Stimulated activated CD8-positive, alpha-beta memory T cell treated with anti-CD3 and anti-CD28 coated beads, Interleukin-7, amount 100 ng/mL, for 48 hours (primary cell): ENCODE measurements around the gene C3.

Experiments used
- DNase-seq, 2 donors: peaks; one replicate each; pipeline ENCODE4 v3.0.0-alpha.2; 2020; ENCODE audit warnings: low read depth in 1 of 2; ENCODE audit errors: extremely low read depth in 1 of 2

The C3 gene

DNA sequence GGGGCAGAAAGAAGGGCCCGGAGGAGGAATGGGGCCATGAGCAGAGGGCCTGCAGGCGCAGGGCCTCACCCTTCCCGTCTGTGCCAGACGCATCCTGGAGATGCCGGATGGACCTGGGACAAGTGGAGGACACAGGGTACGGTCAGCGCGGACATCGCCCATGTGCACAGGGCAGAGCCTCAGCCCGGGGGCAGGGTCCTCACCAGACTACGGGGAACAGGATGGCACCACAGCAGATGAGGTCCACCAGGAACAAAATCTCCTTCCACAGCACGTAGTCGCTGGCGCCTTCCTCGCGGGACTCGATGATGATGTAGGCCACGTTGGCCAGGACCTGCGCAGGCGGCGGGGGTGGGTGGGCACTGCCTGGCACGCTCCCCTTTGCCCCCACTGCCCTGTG, 11.4 kb upstream of the C3 start:
- no peak for DNase-seq

DNA sequence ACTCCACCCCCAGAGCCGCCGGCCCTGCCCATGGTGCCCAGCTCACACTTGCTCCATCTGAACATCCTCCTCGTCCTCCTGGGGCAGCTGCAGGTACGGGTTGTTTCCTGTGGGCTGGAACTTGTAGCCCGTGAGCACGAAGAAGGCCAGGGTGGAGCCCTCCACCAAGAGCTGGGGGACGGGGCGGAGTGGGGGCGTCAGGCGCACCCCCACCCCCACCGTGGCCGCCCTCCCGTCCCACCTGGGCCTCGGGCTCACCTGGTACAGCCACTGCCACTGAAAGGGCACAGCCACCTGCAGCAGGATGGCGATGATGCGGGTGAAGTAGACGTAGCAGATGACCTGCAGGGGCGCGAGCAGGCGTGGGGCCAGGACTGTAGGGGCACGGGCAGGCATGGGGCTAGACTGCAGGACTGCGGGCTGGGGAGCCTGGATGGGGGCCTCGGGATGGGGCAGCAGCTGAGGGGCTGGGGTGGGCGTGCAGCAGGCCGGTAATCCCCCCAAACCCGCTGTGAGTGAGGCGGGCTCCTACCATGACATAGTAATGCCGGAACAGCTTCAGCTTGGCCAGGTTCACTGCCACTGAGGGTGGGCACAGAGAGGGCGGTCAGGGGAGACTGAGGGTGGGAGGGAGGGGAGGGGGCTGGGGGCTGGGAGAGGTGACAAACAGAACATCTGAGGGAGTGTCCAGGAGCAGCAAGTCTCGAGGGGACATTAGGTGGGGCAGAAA, 10.7 kb upstream of the C3 start:
- DNase-seq, result no peak

DNA sequence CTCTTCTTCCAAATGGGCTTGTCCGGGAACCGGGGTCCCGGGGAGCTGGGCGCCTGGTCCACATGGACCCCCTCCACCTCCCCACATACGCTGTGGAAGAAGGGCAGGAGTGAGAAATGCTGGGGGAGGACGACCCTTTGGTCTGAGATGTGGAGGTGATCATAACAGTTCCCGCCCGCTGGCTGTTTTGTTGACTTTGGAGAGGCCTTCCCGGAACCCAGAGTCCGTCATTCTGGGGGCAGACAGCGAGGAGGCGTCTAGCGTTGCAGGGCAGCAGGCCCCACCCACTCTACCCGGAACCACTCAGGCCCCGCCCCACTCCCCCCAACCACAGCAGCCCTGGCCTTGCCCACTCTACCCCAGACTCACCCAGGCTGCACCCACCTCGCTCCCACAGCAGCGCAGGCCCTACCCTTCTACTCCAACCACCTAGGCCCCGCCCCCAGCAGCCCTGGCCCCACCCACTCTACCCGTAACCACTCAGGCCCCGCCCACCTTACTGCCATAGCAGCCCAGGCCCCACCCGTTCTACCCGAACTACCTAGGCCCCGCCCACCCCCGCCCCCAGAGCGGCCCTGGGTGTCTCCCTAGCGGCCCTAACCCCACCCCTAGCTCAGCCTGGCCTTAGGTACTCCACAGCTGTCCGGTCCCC, 9.8 kb upstream of the C3 start:
- peak in 1 of 2 donors; percentile 50 for DNase-seq

DNA sequence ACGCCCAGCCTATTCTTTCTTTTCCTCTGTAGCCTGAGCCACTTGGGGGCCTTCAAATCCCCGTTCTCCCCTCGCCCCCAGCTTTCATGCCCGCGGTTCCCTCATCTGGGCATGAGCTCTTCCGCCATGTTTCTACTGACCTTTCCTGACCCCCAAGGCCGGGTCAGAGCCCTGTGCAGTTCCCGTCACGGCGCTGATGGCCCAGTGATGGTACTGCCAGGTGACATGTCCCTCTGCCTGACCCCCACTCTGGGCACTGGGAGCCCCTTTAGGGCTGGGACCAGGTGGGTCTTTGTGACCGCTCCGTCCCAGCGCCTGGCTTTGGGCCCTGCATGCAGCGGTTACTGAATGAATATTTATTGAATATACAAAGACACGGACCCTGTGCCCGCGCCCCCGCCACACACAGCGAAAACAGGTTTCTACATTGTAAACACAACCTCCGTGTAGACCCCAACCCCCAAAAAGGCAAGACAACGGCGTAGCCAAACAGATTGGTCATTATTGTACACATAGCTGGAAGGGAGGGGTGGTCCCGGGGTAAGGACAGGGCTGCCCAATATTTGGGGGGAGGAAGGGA, 9.2 kb upstream of the C3 start:
- no peak for DNase-seq

DNA sequence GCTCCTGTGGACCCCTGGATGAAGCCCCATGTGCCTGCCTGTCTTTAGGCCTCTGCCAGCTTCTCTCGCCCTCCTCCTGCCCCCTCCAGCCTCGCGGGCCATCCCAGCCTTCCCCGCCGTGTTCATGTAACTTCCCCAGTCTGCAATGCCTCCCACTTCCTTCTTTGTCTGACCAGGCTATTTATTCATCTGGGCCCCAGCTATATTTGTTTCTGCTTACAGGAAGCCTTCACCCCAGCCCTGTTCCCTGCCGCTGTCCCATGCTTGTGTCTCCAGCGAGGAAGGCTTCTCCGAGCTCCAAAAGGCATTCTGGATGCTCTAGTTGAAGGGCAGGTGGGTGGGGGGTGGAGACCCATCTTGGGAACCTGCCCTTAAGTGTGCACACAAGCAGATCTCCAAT, 7.9 kb upstream of the C3 start:
- DNase-seq, result no peak

DNA sequence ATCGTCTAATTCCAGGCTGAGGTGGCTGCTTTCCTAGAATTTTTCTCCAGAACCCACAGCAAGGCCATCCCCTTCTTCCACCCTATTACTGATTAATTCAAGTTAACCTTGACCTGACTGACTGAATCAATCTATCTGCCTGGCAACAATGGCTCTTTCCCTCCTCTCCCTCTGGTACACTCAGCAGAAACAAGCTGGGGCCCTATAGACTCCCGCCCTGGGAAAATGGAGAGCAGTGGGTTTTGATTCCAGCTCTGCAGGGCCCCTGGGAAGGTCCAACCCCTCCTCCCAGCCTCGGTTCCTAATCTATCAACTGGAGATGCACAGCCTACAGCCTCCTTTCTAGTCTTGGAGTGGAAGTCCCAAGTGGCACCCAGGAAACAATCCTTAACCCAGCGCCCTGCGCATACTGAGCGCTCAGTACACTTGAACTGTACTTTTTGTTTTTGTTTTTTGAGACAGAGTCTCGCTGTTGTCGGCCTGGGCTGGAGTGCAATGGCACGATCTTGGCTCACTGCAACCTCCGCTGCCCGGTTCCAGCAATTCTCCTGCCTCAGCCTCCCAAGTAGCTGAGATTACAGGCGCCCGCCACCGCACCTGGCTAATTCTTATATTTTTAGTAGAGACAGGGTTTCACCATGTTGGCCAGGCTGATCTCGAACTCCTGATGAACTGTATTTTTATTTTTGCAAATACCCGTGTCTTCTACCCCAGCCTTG, 5.2 kb upstream of the C3 start:
- no peak for DNase-seq

DNA sequence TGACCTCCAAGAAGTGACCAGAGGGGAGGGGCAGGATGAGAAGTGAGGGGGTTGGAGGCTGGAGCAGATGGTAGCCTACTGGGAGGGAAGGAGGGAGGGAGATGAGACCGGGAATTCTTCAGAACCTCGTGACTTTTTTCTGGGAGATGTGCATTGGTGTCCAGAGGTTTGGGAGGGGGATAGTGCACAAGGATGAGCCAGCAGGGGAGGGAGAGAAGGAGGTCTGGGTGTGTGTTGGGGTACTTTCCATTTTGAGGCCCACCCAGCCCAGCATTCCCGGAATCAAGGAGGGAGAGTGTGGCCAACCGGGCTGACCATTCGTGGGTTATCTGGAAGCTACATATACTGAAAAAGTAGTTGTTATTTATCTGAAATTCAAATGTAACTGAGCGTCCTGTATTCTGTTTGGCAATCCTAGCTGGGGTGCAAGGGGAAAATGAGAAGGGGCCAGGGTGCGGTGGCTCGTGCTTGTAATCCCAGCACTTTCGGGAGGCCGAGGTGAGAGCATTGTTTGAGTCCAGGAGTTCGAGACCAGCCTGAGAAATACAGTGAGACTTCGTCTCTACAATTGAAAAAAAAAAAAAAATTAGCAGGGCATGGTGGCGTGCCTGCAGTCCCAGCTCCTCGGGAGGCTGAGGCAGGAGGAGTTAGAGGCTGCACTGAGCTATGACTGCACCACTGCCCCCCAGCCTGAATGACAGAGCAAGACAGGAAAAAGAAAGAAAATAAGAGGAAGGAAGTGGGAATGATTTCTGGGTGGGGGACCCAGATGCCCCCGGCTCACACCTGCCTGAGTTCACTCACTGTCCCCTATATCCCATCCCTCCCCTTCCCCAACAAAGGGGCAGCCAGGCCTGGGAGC, 4.4 kb upstream of the C3 start:
- no peak for DNase-seq

DNA sequence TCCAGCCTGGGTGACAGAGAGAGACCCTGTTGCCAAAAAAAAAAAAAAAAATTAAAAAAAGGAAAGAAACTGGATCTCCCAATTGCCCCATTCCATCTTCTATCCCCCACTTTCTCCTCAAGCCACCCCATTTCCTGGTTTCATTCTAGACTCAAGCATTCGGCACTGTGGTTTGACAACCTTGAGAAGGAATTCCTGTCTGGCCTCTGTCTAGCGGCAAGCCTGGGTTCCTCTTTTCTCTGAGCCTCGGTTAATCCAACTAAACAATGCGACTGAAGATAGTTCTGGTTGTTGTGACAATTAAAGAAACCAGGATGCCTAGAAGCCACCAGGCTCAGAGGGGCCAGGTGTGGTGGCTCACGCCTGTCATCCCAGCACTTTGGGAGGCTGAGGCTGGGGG, 3.3 kb upstream of the C3 start:
- no peak for DNase-seq

DNA sequence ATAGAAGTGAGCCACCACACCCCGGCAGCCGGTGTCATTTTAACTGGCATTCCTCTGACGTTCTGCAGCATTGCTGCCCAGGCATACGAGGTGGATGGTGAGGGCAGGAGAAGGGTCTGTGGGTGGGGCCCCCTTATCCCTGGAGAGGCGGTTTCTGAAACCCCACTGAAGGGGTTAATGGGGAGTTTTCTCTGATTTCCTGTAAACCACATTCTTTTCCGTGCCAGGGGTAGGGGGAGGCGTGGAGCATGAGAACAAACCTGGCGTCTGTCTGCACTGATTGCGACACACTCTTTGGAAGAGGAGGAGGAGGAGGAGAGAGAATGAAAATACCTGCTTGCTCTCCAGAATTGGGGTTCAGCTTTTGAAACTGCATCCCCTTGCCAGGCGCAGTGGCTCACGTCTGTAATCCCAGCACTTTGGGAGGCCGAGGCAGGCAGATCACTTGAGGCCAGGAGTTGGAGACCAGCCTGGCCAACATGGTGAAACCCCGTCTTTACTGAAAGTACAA, 2.7 kb upstream of the C3 start:
- no peak for DNase-seq

DNA sequence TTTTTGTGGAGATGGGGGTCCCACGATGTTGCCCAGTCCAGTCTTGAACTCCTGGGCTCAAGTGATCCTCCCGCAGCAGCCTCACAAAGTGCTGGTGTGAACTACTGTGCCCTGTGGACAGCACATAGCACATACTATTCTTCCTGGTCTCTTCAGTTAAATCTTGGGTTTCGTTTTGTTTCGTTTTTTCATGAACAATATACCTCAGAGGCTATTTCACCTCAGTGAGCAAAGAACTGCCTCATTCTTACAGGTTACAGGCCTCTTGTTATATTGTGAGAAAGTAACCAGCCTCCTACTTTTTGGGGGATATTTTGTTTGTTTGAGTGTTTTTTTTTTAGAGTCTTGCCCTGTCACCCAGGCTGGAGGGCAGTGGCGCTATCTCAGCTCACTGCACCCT, 1.3 kb upstream of the C3 start:
- DNase-seq, result no peak

DNA sequence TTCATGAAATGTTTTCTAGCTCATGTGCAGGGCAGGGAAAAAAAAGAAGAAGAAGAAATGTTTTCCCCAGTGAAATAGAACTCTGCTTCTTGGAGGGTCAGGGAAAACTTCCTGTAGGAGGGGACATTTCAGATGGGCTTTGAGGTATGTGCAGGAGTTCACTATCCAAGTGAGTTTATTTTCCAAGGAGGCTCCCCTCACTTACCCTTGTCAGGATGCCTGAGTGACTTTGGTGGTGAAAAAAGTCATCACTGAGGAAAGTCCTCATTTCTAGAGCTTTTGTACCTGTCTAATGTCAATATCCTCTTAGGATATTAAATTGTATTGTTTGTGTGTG, 656 bp upstream of the C3 start:
- no peak for DNase-seq

DNA sequence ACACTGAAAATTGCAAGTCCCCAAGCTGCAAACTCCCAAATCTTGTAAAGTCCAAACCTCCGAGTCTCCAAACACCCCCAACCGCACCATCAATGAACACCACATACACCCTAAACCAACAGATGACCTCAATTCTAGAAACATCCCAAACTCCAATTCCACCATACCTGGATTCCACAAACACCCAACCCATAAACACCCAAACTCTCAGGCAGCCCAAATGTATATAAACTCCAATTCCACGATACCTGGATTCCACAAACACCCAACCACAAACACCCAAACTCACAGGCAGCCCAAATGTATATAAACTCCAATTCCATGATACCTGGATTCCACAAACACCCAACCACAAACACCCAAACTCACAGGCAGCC, 470 bp downstream of the C3 start:
- DNase-seq, result no peak

DNA sequence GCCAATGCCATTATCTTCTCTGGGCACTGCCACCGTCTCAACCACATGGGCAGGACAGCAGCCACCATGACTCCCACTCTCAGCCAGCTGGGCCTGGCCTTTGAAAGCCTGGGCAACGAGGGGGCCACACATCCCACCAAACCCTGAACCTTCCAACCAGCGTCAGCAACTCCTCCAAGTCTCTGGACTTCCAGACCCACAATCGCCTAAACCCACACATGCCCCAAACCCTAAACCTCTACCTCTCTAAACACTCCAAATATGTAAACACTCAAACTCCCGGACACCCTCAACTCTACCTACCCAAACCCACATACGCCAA, 949 bp downstream of the C3 start:
- DNase-seq, result no peak

DNA sequence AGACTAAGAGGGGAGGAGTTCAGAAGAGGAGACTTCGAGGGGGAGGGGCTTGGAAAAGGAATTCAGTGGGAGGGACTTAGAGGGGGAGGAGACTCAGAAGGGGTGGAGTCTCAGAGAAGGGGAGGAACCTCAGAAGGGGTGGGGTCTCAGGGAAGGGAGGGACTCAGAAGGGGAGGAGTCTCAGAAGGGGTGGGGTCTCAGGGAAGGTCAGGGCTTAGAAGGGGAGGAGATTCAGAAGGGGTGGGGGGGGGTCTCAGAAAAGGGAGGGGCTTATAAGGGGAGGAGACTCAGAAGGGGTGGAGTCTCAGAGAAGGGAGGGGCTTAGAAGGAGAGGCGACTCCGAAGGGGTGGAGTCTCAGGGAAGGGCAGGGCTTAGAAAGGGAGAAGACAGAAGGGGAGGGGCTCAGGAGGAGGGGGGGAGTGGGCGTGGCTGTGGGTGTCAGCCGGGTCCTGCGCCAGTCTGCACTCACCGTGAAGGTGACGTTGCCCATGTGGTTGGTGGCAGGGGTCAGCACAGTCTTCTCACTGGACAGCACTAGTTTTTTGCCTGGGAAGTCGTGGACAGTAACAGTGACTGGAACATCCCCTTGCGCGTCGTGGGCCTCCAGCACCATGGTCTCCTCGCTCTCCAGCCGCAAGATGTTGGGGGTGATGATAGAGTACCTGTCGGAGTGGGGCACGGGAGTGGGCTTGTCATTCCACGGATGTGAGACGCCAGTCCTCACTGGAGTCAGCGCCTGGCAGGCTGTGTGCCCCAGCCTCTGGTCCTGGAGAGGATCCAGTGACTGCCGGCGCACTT, 1.5 kb downstream of the C3 start:
- DNase-seq, result no peak

DNA sequence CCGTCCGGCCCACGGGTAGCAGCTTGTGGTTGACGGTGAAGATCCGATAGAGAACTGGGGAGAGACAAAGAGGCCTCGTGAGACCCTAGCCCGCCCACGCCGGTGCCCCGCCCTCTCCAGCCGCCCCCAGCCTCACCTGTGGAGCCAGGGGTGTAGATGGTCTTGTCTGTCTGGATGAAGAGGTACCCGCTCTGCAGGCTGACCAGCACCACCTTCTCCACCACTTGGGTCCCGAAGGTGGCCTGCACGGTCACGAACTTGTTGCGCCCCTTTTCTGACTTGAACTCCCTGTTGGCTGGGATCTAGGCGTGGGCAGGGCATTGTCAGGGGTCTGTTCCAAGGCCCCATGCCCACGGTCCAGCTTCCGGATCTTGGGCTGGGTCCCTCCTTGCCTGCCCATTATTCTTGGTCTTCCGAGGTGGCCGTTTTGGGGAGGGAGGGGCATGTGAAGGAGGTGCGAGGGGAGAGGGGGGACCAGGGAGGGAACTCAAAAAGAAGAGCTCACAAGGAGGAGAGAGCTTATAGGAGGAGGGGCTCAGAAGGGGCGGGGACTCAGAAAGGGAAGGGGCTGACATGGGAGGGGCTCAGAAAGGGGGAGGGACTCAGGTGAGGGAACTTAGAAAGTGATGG, 2.2 kb downstream of the C3 start:
- DNase-seq, result no peak

DNA sequence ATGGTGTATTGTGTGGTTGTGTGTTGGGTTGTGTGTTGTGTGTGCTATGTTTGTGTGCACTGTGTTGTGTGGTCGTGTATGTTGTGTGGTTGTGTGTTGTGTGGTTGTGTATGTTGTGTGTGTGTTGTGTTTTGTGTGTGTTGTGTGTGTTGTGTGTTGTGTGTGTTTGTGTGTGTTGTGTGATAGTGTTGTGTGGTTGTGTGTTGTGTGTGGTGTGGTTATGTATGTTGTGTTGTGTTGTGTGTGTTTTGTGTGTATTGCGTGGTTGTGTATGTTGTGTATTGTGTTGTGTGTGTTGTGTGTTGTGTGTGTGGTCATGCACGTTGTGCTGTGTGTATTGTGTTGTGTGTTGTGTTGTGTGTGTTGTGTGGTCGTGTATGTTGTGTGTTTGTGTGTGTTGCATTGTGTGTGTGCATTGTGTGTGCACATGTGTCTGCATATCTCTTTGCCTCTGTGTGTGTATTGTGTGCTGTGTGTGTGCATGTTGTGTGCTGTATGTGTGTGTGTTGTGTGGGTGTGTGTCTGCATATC, 2.9 kb downstream of the C3 start:
- DNase-seq, result no peak

DNA sequence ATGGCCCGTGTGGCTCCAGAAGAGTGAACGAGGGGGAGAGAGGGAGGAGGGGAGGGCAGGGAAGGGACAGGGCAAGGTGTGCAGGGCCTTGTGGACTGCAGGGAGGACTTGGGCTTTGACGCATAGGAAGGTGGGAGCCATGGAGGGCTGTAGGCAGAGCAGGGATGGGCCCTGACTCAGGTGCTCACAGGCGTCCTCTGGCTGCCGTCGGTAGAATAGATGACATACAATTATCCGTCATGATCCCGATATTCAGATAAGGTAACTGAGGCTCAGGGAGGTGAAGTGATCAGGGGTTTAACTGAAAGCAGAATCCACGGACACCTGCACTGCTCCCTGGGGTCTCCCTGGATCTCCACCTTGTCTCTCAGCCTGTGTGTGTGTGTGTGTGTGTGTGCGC, 3.4 kb downstream of the C3 start:
- no peak for DNase-seq

DNA sequence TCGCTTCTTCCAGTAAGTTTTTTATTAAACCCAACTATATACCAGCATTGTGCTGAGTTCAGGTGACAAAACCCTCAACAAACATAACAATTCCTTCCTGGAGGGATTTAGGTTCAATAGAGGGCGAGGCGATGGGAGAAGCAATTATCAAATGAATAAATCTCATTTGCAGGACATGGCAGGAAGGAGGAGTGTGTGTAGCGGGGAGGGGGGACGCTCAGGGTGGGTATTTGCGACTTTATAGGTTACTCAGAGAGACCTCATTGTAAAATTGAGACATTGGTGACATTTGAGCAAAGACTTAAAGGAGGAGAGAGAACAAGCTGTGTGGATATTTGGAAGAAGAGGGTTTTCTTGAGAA, 3.9 kb downstream of the C3 start:
- no peak for DNase-seq

DNA sequence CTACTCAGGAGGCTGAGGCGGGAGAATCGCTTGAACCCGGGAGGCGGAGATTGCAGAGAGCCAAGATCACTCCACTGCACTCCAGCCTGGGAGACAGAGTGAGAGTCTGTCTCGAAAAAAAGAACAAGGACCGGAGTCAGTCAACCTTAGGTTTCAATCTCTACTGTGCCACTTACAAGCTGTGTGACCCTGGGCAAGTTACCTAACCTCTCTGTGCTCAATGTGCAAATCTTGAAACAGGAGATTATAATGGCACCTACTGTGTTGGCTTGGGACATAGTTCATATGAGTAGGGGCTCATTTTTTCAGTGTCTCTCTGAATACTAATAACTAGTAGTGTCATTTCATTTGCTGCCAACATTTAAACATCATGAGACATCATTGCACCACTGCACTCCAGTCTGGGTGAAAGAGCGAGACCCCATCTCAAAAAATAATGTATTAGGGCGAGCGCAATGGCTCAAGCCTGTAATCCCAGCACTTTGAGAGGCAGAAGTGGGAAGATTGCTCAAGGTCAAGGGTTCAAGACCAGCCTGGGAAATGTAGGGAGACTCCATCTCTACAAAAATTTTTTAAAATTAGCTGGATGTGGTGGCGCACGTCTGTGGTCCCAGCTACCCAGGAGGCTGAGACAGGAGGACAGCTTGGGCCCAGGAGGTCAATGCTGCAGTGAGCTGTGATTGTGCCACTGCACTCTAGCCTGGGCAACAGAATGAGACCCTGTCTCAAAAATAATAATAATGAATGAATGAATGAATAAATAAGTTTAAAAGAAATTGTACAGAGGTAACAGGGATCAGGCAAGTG, 5.5 kb downstream of the C3 start:
- no peak for DNase-seq
